PC-9 (cell line): ENCODE data around the gene COPZ2.

Source experiments
- CTCF ChIP-seq: fragments of 200-600 bp; sonication (generic); conservative IDR thresholded peaks from 2 replicates; pipeline ENCODE4 v1.6.1; 2017; ENCODE audit warnings: mixed run types, antibody characterized with exemption, mild to moderate bottlenecking, moderate library complexity
- EZH2 ChIP-seq: fragments of 200-600 bp; sonication (generic); IDR thresholded peaks from 2 replicates; pipeline ENCODE4 v1.8.0; 2017; ENCODE audit warnings: antibody characterized with exemption, low read depth

- TF ChIP-seq CTCF (no peak), EZH2 (no peak)
These were observed 10.1 kb downstream of the COPZ2 start for GRCh38 chr17:48027322-48027981.
